ENCODE measurements around the gene APOLD1. TPM values are rescaled to one million over a fixed set of nuclear protein-coding genes. Genes with fewer than 3 reads are reported as not detected.
A peak's percentile ranks its signal among the peaks of the same experiment; 100 is the strongest.
"Not testable (repeated sequence)": the region's sequence is repeated elsewhere in the genome, so short reads cannot be mapped to it uniquely, and the experiment has no call there.

Gene APOLD1
- total and polyA plus RNA-seq, 2 of the 4 experiments (the other 2 are of a cell fraction) = 2.3 to 4.5 TPM

DNA sequence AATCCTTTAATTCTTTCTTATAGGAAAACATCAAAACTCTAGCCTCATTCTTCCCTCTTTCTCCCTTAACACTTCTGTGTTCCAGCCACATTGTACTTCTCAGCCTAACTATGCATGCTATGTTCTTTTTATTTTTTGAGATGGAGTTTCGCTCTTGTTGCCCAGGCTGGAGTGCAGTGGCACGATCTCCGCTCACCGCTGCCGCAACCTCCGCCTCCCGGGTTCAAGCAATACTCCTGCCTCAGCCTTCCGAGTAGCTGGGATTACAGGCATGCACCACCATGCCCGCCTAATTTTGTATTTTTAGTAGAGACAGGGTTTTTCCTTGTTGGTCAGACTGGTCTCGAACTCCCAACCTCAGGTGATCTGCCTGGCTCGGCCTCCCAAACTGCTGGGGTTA is 34.9 kb downstream of the APOLD1 start:
- H2BK20ac ChIP-seq (ENCODE audit: low read depth, low read length) = peak overlapping the region; percentile 77
- intact Hi-C loops (cut with micrococcal nuclease); CTCF ChIA-PET; dilution Hi-C loops (cut with HindIII; ENCODE audit: low sequenced_read_pairs, unreplicated experiment); ATAC-seq (ENCODE audit: low read depth); in situ Hi-C loops (cut with MboI; ENCODE audit: low sequenced_read_pairs); POLR2A ChIA-PET (ENCODE audit: unreplicated experiment); H3K9me3 ChIP-seq (ENCODE audit: control insufficient read depth, insufficient read depth, low read length); DNase-seq; H4K20me1 ChIP-seq (ENCODE audit: insufficient read depth, low read length); H3K4me3 ChIP-seq (ENCODE audit: insufficient read depth, low read depth, low read length); H2AFZ ChIP-seq (replicated peaks; ENCODE audit: low read length, poor library complexity); H3K27me3 ChIP-seq (ENCODE audit: control insufficient read depth, insufficient read depth, low read length); H2AK9ac ChIP-seq (replicated peaks; ENCODE audit: low read depth, low read length, poor library complexity): not testable (repeated sequence)
- peak overlapping the region; percentile 82 for H3K23ac ChIP-seq (ENCODE audit: low read depth, low read length)
- H2BK5ac ChIP-seq (ENCODE audit: low read depth, low read length, poor library complexity, severe bottlenecking) = peak overlapping the region; percentile 99
- H3K4me1 ChIP-seq (ENCODE audit: control insufficient read depth, insufficient read depth, low read length) = peaks cover 25% of the 10 kb centered on the region
- H3K4ac ChIP-seq (ENCODE audit: low read depth, low read length) = peak overlapping the region; percentile 75
- peak overlapping the region; percentile 74 for H3K14ac ChIP-seq (replicated peaks; ENCODE audit: low read depth, low read length)
- peak overlapping the region; percentile 68 for H3K56ac ChIP-seq (ENCODE audit: extremely low read depth, insufficient read depth, low read length)
- H3K79me1 ChIP-seq (ENCODE audit: low read depth in 1 of 2, low read length in 2 of 2) = peaks cover 28 to 72% of the 10 kb centered on the region in 2 experiments
- peaks cover 22% of the 10 kb centered on the region for H3K36me3 ChIP-seq (ENCODE audit: control insufficient read depth, insufficient read depth, low read length)
- H3K9ac ChIP-seq (ENCODE audit: low read depth, low read length) = peak overlapping the region; percentile 34; the same call in 1 of the 2 replicates
- H3K18ac ChIP-seq (ENCODE audit: low read depth, low read length) = peak overlapping the region; percentile 79
- peak overlapping the region; percentile 89 for H2BK120ac ChIP-seq (ENCODE audit: low read depth, low read length)
- peaks cover 13% of the 10 kb centered on the region for H3K9me1 ChIP-seq (ENCODE audit: insufficient read depth, low read length)
- H2AK5ac ChIP-seq (ENCODE audit: low read depth, low read length) = peak overlapping the region; percentile 98
- H3K27ac ChIP-seq (ENCODE audit: insufficient read depth, low read length) = peak overlapping the region; percentile 66
- peak overlapping the region; percentile 57; the same call in 1 of the 2 replicates for H3K4me2 ChIP-seq (ENCODE audit: low read depth, low read length)
- WGBS, 2 experiments (ENCODE audit: extremely low coverage in 2 of 2, insufficient read length in 1 of 2) = no CpG with 5 or more reads among the region's 11 CpGs
- TSS peak; percentile 35 for BruUV-seq (replicated peaks)
- peak overlapping the region; percentile 35 for H4K5ac ChIP-seq (ENCODE audit: low read depth, low read length)
- peak overlapping the region; percentile 65 to 82 for H4K8ac ChIP-seq (ENCODE audit: low read depth in 2 of 2, low read length in 2 of 2)
- peak overlapping the region; percentile 70; the same call in 2 of the 3 replicates for H2BK15ac ChIP-seq (ENCODE audit: low read depth, low read length)
- peak overlapping the region; percentile 84 for H4K91ac ChIP-seq (ENCODE audit: insufficient read depth, low read depth, low read length)

Data from IMR-90 (cell line).